GM08714 (cell line): ENCODE results near the gene ST3GAL4.
"Not testable (repeated sequence)": the region's sequence is repeated elsewhere in the genome, so short reads cannot be mapped to it uniquely, and the experiment has no call there.

Source experiments
- H3K4me3 ChIP-seq: fragments of 200-500 bp; sonication (Bioruptor generic); 2 replicates; pipeline ENCODE4 v1.5.1; 2014; ENCODE audit warnings: mild to moderate bottlenecking, low read length, inconsistent platforms
- ZNF274 ChIP-seq: IDR thresholded peaks from 2 replicates; pipeline ENCODE4 v1.6.1; 2012; ENCODE audit warnings: mild to moderate bottlenecking, low read depth, low read length

The ST3GAL4 gene

DNA sequence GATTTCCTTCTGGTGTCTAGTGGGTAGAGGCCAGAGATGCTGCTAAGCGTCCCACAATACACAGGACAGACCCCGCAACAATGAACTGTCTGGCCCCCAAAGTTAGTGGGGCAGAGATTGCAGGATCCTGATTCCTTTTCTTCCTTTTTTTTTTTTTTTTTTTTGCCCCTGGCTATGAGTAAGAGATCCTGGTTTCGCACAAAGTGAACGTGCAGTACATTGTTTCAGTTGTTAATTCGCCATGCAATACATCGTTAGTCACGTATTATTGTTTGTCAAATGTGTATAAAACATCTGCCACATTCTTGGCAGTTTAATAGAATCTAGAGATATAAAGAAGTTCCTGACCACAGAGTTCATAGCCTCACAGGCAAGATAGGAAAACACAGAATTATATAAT is 20.2 kb downstream of the ST3GAL4 start:
- no peak overlapping the region for H3K4me3 ChIP-seq
- TF ChIP-seq ZNF274: no peak

DNA sequence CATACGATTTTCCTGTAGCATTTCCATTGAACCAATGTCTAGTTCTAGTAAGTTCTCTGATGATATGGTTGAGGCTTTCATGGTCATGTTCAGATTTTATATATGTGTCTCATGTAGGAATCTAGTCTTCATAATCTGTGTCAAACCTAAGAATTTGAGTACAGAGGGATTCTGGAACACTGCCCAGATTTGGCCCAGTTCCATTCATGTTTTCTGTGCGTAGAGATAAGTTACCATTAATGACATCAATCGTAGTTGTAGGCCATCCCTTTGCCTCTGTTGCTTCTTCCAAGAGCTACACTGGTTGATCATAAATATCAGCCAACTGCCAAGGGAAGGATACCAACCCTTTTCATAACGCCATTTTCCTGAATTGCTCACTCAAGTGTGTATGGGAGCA is 23.3 kb downstream of the ST3GAL4 start:
- no peak overlapping the region for H3K4me3 ChIP-seq
- TF ChIP-seq ZNF274: no peak

DNA sequence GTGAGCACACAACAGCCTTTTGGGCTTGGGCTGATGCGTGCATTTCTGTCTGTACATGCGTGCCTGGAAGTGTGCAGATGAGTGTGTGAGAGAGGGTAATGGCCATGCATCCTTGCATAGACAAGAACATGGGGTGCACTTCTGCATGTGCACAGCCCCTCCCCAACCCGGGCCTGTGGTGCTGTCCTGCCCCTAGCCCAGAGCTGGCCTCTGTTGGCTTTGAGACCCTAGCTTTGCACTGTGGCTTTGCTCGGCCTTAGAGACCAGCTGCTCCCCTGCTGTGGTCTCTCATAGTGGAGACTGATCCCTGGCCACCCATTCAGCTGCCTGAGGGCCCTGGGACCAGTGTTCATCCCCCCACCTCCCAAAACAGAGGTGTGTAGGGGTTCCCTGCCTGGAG is 25.4 kb downstream of the ST3GAL4 start:
- TF ChIP-seq ZNF274: no peak
- no peak overlapping the region for H3K4me3 ChIP-seq

DNA sequence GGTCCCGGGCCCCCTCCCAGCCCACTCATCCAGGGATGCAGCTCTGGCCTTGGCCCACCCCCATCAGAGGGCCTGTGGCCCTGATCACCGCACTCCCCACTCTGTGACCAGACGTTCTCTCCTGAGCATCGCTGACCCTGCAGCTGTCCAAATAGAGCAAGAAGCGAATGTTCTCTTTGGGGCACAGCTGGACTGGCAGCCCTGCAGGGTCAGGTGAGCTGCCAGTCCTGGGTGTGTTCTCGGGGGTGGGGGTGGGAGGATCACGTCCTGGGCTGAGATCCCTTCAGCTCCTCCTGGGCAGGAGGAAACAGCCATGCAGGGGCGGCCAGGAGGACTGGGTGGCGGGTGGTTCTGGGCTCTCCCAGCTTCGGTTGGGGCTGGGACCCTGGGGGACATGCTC is 26.5 kb downstream of the ST3GAL4 start:
- H3K4me3 ChIP-seq: not testable (repeated sequence)

DNA sequence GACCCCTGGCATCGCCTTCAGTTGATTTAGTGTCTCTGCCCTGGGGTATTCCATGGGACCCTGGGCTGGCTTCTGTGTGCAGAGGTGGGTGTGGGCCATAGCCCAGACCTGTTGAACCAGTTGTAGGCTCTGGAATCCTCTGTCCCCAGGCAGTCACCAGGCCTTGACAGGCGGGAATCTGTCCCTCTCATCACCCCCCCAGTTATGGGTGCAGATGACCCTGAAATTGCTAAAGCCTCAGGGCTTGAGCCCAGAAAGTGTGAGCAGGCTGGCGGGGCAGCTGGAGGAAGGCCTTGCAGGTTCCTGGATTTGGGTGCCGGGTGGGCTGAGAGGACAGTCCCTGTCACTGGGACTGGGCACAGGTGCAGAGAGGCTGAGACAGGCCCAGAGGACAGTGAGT is 27.2 kb downstream of the ST3GAL4 start:
- H3K4me3 ChIP-seq: not testable (repeated sequence)

DNA sequence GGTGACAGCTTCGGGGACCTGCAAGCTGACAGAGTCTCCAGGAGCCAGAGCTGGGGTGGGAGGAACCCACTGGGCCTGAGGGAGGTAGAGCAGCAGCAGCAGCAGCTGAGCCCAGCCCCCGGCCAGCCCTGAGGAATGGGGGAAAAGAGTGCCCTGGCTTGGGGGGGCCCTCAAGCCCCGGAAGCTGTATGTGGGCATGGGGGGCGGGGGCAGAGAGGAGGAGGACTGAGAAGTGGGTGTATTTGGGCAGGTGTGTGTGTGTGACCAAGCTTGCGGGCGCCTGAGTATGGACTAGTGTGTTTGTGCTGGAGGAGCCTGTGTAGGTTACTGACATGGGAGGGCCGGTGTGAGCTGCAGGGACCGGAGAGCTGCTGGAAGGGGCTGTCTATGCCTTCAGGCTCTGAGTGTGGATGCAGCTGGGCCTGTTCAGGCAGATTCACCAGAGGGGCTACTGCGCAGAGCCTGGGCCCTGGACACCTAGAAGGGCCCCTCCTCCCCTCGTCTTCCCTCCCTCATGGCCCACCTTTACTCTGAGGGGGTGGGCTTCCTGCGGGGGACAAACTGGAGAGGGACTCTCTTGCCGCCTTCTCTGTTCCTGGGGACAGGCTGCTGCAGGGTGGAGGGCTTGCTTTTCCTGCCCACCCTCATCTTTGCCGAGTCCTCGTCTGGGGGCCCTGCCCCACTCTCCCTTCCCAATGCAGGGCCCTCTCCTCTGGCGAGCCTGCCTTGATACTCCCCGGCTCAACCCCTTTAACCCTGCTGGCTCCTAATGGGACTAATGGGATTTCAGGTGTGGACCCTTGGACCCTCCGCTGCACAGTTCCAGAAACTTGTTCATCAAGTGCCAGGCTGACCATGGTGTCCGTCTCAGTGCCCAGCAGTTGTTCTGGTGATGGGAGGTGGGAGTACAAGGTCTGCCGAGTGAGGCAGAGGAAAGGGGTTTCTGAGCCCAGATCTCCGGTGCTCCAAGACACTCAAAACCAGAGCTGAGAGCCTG is 28.2 kb downstream of the ST3GAL4 start:
- no peak for TF ChIP-seq ZNF274
- H3K4me3 ChIP-seq: no peak overlapping the region

DNA sequence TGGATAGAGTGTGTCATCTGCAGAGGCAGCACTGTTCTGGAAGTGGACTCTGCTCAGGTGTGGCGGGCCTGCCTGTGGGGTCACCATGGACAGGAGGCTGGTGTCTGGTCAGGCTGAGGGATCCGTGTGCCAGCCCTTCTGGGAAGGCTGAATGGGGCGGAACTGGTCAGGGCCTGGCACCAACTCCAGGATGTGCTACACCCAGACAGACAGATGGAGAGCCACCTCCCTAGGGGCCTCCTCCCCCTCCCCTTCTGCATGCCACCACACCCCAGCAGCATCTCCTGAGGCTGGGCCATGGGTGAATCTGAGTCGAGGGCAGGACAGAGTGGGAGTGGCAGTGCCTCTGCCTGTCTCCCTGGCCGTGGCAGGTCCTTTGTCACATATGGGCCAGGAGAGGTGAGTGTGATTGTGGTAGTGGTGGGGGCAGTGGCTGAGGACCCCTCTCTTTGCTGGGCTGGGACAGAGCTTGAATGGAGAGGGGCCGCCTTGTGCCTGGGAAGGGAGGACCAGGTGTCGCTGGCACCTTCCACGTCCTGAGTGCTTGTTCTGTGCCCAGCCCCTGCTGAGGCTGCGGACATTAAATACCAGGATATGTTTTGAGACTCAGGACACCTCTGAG is 29.1 kb downstream of the ST3GAL4 start:
- no peak overlapping the region for H3K4me3 ChIP-seq
- TF ChIP-seq ZNF274: no peak

DNA sequence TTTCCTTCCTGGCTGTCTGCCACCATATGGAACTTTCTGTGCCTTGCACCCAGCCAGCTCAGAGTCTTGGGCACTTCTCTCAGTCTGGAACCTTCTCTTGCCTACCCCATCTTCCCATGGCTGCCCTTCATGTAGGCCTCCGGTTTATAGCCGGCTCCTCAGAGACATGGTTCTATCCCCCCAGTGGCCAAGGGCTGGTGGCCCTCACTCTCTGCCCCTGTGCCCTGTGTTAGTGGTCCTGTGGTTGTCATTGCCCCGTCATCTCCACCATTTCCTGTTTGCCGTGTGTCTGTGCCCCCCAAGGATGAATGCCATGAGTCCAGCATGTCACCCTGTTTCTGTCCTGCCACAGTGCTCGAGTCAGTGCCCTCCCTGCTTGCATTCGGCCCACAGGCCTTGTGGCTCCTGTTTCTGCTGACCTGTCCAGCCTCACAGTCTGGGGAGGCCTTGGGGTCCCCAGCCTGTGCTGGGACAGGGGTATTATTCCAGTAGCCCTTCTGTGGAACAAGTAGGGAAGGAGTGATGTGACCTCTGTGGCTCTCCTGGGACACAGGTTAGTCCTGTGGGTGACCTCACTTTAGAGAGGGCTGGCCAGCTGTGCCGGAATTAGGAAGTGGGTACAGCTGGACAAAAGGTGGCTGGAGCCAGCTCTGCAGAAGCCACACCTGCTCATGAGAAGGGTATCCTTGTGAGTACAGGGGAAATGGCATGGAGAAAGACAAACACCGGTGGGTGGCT is 30.7 kb downstream of the ST3GAL4 start:
- TF ChIP-seq ZNF274: no peak
- H3K4me3 ChIP-seq: no peak overlapping the region

DNA sequence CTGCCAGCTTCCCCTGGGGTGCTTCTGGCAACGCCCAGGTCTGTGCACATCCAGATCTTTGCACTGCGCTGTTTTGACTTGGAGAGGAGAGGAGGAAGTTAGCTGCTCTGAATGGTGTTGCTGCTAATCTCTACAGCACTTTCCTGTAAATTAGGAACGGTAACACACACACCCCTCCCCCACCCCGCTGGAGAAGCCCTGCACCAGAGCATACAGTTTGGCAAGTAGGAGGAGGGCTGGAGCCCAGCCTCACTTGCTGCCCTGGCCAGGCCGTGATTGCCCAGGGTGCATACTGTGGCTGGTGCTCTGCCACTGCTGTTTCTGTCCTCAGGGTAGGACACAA is 31.2 kb downstream of the ST3GAL4 start:
- H3K4me3 ChIP-seq: not testable (repeated sequence)

DNA sequence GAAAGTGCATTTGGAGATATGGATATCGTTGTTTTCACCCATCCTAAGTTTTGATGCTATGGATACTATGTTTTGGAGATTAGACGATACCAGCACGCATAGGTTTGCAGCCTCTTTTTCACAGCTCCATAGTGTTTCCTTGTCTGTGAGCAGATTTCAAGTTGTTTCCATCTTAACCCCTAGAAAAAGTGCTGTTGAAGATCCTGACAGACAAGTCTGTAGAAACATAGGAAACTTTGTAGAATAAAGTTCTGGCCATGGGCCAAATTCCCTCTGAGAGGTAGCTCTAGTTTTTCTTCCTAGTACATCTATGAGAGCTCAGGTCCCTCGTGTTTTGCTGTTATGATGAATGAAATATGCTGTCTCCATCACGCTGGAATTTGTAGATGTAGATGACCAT is 32.4 kb downstream of the ST3GAL4 start:
- TF ChIP-seq ZNF274: no peak
- H3K4me3 ChIP-seq: no peak overlapping the region

DNA sequence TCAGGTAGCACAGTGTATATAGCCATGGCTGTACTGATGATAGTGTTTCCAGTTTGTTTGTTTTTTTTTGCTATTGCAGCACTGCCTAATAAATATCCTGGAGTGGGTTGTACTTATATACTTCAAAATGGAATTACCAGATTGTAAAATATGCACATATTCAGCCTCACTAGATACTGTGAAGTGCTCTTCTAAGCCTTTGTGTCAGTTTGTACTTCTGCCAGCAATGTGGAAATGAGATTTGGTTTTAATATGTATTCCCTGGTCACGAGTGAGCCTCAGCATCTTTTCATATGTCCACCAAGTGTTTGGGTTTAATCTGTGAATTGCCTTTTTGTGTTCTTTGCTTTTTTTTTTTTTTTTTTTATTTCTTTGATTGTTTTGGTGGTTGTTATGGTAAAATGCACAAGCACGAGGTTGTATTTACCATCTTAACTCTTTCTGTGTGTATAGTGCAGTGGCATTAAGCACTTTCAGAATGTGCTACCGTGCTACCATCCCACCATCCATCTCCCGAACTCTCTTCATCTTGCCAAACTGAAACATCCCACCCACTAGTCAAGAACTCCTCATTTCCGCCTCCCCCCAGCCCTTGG is 34.9 kb downstream of the ST3GAL4 start:
- TF ChIP-seq ZNF274: no peak
- H3K4me3 ChIP-seq: no peak overlapping the region

DNA sequence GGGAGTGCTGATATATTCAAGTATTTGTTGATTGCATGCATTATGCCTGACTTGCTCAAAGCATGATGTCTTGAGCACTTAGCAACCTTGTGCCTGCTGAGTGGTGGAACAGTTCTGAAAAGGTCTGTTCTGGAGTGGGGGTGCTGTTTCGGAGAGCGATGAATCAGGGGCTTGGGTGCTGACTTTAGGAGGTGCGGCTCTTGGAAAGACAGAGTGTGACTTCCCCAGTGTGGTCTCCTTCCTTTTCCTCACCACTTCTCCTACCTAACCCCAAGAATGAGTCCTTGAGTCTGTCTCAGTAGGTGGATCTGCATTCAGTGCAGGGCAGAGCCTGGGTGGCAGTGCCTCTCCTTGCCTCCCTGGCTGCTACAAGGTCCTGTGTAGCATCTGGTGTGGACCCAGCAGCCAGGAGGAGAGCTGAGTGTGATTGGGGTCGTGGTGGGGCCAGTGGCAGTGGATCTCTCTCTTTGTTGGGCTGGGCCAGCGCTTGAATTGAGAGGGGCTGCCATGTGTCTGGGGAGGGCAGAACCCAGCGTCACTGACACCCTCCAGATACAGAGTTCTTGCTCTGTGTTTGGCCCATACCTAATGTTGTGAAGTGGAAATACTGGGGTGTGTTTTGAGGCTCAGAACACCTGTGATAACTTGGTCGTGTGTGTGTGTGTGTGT is 35.9 kb downstream of the ST3GAL4 start:
- TF ChIP-seq ZNF274: no peak
- H3K4me3 ChIP-seq: no peak overlapping the region

DNA sequence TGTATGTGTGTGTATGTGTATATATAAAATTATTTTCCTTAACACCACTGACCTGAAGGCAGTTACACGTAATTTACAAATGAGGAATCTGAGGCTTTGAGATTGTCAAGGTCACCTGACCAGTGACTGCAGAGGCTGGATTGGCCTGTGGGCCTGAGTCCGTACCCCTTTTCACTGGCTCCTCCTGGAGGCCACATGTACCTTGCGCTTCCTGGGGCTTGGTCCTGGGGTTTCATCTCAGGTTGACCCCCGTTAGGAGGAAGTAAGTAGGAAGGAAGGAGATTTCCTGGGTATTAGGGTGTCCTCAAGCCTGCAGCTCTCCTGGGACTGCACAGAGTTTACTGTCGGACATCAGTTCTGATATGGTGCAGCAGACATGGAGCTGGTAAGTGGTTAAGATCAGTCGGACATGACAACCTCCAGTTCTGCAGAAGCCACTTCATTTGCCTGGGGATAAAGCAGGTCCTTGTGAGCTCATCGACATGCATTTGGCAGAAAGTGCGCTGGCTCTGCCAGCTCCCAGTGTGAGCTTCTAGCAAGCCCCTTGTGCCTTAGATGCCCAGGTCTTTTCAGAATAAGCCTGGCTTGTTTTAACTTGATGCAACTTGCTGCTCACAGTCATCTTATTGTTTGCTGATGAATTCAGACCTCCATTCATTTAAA is 36.6 kb downstream of the ST3GAL4 start:
- no peak for TF ChIP-seq ZNF274
- no peak overlapping the region for H3K4me3 ChIP-seq

DNA sequence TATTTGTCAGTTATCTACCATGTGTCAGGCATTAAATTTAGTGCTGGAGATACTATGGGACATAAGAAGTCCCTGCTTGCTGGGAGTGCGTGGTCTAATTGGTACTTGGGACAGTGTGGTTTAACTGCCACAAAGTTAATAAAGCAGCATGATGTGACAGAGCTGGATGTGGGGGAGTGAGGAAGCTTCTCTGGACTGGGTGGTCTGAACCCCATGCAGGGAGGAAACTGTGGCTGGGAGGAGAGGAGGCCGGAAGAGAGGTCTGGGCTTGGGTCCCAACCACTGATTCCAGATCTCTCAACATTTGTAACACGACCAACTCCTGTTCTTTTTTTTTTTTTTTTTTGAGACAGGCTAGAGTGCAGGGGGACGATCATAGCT is 37.1 kb downstream of the ST3GAL4 start:
- TF ChIP-seq ZNF274: no peak
- no peak overlapping the region for H3K4me3 ChIP-seq
